ENCODE data around the gene RNU6-8. TPM values are rescaled to one million over a fixed set of nuclear protein-coding genes. Genes with fewer than 3 reads are reported as not detected.

Gene RNU6-8
- total RNA-seq, 2 donors from 2014 or later, result not detected

GRCh38 chr14:32206552-32206951 is 3.5 kb upstream of the RNU6-8 start:
- Histone ChIP-seq H3K4me1 (ENCODE audit: control insufficient read depth in 1 of 2, low read depth in 2 of 2) (peaks cover 0 to 4% of the 10 kb centered on the region in 2 donors), H3K4me3 (no peak overlapping the region), H3K36me3 (no peaks in the 10 kb centered on the region), H3K27me3 (replicated peaks; ENCODE audit: insufficient read depth) (no peaks in the 10 kb centered on the region), H3K27ac (no peak overlapping the region), H3K9me3 (no peaks in the 10 kb centered on the region)
- no peak for TF ChIP-seq CTCF (IDR thresholded peaks at IDR 0.05)
- no peak for DNase-seq (ENCODE audit: low spot score)
- ATAC-seq (ENCODE audit: insufficient number of reproducible peaks, low FRiP score, low read depth), result no peak

GRCh38 chr14:32205984-32206383 is 2.9 kb upstream of the RNU6-8 start:
- Histone ChIP-seq H3K27me3 (replicated peaks; ENCODE audit: insufficient read depth) (no peaks in the 10 kb centered on the region), H3K9me3 (no peaks in the 10 kb centered on the region), H3K4me1 (ENCODE audit: control insufficient read depth in 1 of 2, low read depth in 2 of 2) (peaks cover 0 to 4% of the 10 kb centered on the region in 2 donors), H3K36me3 (no peaks in the 10 kb centered on the region), H3K4me3 (no peak overlapping the region), H3K27ac (no peak overlapping the region)
- ATAC-seq (ENCODE audit: insufficient number of reproducible peaks, low FRiP score, low read depth) (no peak), DNase-seq (ENCODE audit: low spot score) (no peak)
- TF ChIP-seq CTCF (IDR thresholded peaks at IDR 0.05), result no peak

- H3K27ac ChIP-seq, result no peak overlapping the region
- DNase-seq (ENCODE audit: low spot score) (no peak), ATAC-seq (ENCODE audit: insufficient number of reproducible peaks, low FRiP score, low read depth) (no peak)
- no peak overlapping the region for H3K4me3 ChIP-seq
- TF ChIP-seq CTCF (IDR thresholded peaks at IDR 0.05), result no peak
- no peaks in the 10 kb centered on the region for H3K27me3 ChIP-seq (replicated peaks; ENCODE audit: insufficient read depth)
- H3K4me1 ChIP-seq (ENCODE audit: control insufficient read depth in 1 of 2, low read depth in 2 of 2), result peaks cover 0 to 4% of the 10 kb centered on the region in 2 donors
- no peaks in the 10 kb centered on the region for H3K9me3 ChIP-seq
- H3K36me3 ChIP-seq, result no peaks in the 10 kb centered on the region
Measured at GRCh38 chr14:32205554-32205953, 2.5 kb upstream of the RNU6-8 start.

- Histone ChIP-seq H3K27me3 (replicated peaks; ENCODE audit: insufficient read depth) (no peaks in the 10 kb centered on the region), H3K4me1 (ENCODE audit: control insufficient read depth in 1 of 2, low read depth in 2 of 2) (peaks cover 0 to 4% of the 10 kb centered on the region in 2 donors), H3K27ac (peak overlapping the region in 1 of 2 donors; percentile 70), H3K36me3 (no peaks in the 10 kb centered on the region), H3K9me3 (no peaks in the 10 kb centered on the region), H3K4me3 (peak overlapping the region; percentile 82)
- TF ChIP-seq CTCF (IDR thresholded peaks at IDR 0.05), result no peak
- DNase-seq (ENCODE audit: low spot score) (no peak), ATAC-seq (ENCODE audit: insufficient number of reproducible peaks, low FRiP score, low read depth) (no peak)
Measured at GRCh38 chr14:32203928-32204357, 874 bp upstream of the RNU6-8 start.

GRCh38 chr14:32202491-32202997 is 525 bp downstream of the RNU6-8 start:
- peaks cover 0 to 4% of the 10 kb centered on the region in 2 donors for H3K4me1 ChIP-seq (ENCODE audit: control insufficient read depth in 1 of 2, low read depth in 2 of 2)
- peak overlapping the region; percentile 60 to 70 for H3K27ac ChIP-seq
- no peak for TF ChIP-seq CTCF (IDR thresholded peaks at IDR 0.05)
- H3K27me3 ChIP-seq (replicated peaks; ENCODE audit: insufficient read depth), result no peaks in the 10 kb centered on the region
- no peak for ATAC-seq (ENCODE audit: insufficient number of reproducible peaks, low FRiP score, low read depth)
- no peaks in the 10 kb centered on the region for H3K9me3 ChIP-seq
- H3K36me3 ChIP-seq, result no peaks in the 10 kb centered on the region
- no peak for DNase-seq (ENCODE audit: low spot score)
- H3K4me3 ChIP-seq, result peak overlapping the region; percentile 82

All from thoracic aorta (tissue), 2 donors.